Stomach (tissue), 4 donors: Measurements from ENCODE around the gene ARAP3.

ENCODE experiments used
- EP300 ChIP-seq: sonication (generic); formaldehyde crosslinking; IDR thresholded peaks from one replicate; pipeline ENCODE4 v1.6.1; 2017; ENCODE audit warnings: antibody characterized with exemption
- POLR2AphosphoS5 ChIP-seq, 3 donors: sonication (generic); formaldehyde crosslinking; IDR thresholded peaks; one replicate each; pipeline ENCODE4 v1.6.1; 2016; ENCODE audit warnings: antibody characterized with exemption in 3 of 3

GRCh38 chr5:141668601-141669265, 13.3 kb downstream of the ARAP3 start:
- TF ChIP-seq POLR2AphosphoS5 (IDR thresholded peaks at IDR 0.05) (no peak), EP300 (no peak)
